MCF 10A (cell line): ENCODE measurements around the gene FAAP20. TPM values are rescaled to one million over a fixed set of nuclear protein-coding genes. Genes with fewer than 3 reads are reported as not detected.

Source experiments
- BruUV-seq: library from RNA; stranded (reverse); fragments of 400-500 nt; replicated peaks from 2 replicates; lab custom pipeline; 2021; lab: Mats Ljungman, UMichigan
- CTCF ChIA-PET: fragments of 300-600 bp; sonication (Branson Sonifier 250); formaldehyde crosslinking; extraction: SDS; loops from one replicate; lab custom pipeline; 2021; ENCODE audit warnings: antibody characterized with exemption, inconsistent platforms; lab: Yijun Ruan, JAX
- POLR2A ChIA-PET: fragments of 300-600, 350-650 bp; sonication (Branson Sonifier 250); formaldehyde crosslinking; extraction: SDS; loops from one replicate; lab custom pipeline; 2020; ENCODE audit warnings: antibody characterized with exemption, inconsistent platforms; lab: Yijun Ruan, JAX
- DNase-seq: peaks from one replicate; pipeline ENCODE4 v3.0.0-alpha.2; 2018; ENCODE audit not compliant: unreplicated experiment
- H3K27ac Mint-ChIP-seq: one replicate; pipeline ENCODE4 v1.8.0; 2022; ENCODE audit warnings: mild to moderate bottlenecking, low read depth, mixed read lengths; ENCODE audit not compliant: unreplicated experiment
- H3K27me3 Mint-ChIP-seq: one replicate; pipeline ENCODE4 v1.8.0; 2022; ENCODE audit warnings: mixed read lengths; ENCODE audit not compliant: insufficient read depth, unreplicated experiment
- H3K36me3 Mint-ChIP-seq: one replicate; pipeline ENCODE4 v1.8.0; 2022; ENCODE audit warnings: mild to moderate bottlenecking, moderate library complexity, mixed read lengths; ENCODE audit not compliant: insufficient read depth, unreplicated experiment
- H3K4me1 Mint-ChIP-seq: one replicate; pipeline ENCODE4 v1.8.0; 2022; ENCODE audit warnings: mixed read lengths; ENCODE audit not compliant: insufficient read depth, unreplicated experiment
- H3K4me3 Mint-ChIP-seq: one replicate; pipeline ENCODE4 v1.8.0; 2022; ENCODE audit warnings: mild to moderate bottlenecking, moderate library complexity, mixed read lengths; ENCODE audit not compliant: unreplicated experiment
- H3K9me3 Mint-ChIP-seq: one replicate; pipeline ENCODE4 v1.8.0; 2022; ENCODE audit warnings: mixed read lengths; ENCODE audit not compliant: unreplicated experiment
- CTCF ChIP-seq: fragments of 200-600 bp; IDR thresholded peaks from one replicate; pipeline ENCODE4 v1.8.0; 2022; ENCODE audit warnings: antibody characterized with exemption, mild to moderate bottlenecking; ENCODE audit not compliant: unreplicated experiment
- intact Hi-C: fragments of 100-400 bp; cut with micrococcal nuclease; formaldehyde crosslinking; loops from 2 replicates; pipeline ENCODE4 v1.14.1; 2022
- total RNA-seq: library from RNA; stranded (reverse); gene quantifications from 2 replicates; pipeline ENCODE4 v1.2.3, GENCODE V29; 2022

FAAP20 gene
- total RNA-seq, 1 experiment from 2014 or later, result 75.9 TPM

- TSS peak; percentile 16 for BruUV-seq
- H3K27ac Mint-ChIP-seq, result peak overlapping the region; percentile 54
- CTCF ChIA-PET, result interaction anchor here (2.8 kb wide), 1 partner anchor 32 kb away, joined by 9 read pairs; the partner anchor contains the start of gene FAAP20
- H3K4me3 Mint-ChIP-seq, result peak overlapping the region; percentile 74
- intact Hi-C loops, result no loop called here
- H3K9me3 Mint-ChIP-seq, result no peaks in the 10 kb centered on the region
- no peak for DNase-seq
- H3K36me3 Mint-ChIP-seq, result peaks cover 7% of the 10 kb centered on the region
- POLR2A ChIA-PET, result interaction anchor here (0.7 to 4.6 kb wide), 6 partner anchors 14 to 165 kb away, joined by 3 to 15 read pairs (median 4); partner anchors contain the start of genes FAAP20, MORN1 and RER1
- H3K4me1 Mint-ChIP-seq, result peaks cover 12% of the 10 kb centered on the region
- H3K27me3 Mint-ChIP-seq, result no peaks in the 10 kb centered on the region
- TF ChIP-seq CTCF, result no peak
These were observed 32.2 kb upstream of the FAAP20 start for GRCh38 chr1:2226525-2227345.

GRCh38 chr1:2224631-2225428 is 30.3 kb upstream of the FAAP20 start:
- intact Hi-C loops, result no loop called here
- no peak overlapping the region for H3K27ac Mint-ChIP-seq
- POLR2A ChIA-PET, result interaction anchor here (1.4 kb wide), 1 partner anchor 9 kb away, joined by 7 read pairs; no protein-coding TSS in a partner anchor
- no peaks in the 10 kb centered on the region for H3K9me3 Mint-ChIP-seq
- H3K27me3 Mint-ChIP-seq, result no peaks in the 10 kb centered on the region
- no peak overlapping the region for H3K4me3 Mint-ChIP-seq
- peaks cover 11% of the 10 kb centered on the region for H3K4me1 Mint-ChIP-seq
- CTCF ChIA-PET, result interaction anchor here (0.6 kb wide), 1 partner anchor 18 kb away, joined by 3 read pairs; no protein-coding TSS in a partner anchor
- no TSS peak for BruUV-seq
- peaks cover 7% of the 10 kb centered on the region for H3K36me3 Mint-ChIP-seq
- TF ChIP-seq CTCF, result no peak
- DNase-seq, result no peak

GRCh38 chr1:2224170-2224584 is 29.6 kb upstream of the FAAP20 start:
- TF ChIP-seq CTCF, result no peak
- CTCF ChIA-PET, result no interaction called here
- intact Hi-C loops, result no loop called here
- H3K27me3 Mint-ChIP-seq, result no peaks in the 10 kb centered on the region
- no TSS peak for BruUV-seq
- H3K27ac Mint-ChIP-seq, result no peak overlapping the region
- H3K4me1 Mint-ChIP-seq, result peaks cover 11% of the 10 kb centered on the region
- H3K36me3 Mint-ChIP-seq, result peaks cover under 1% of the 10 kb centered on the region
- H3K9me3 Mint-ChIP-seq, result peaks cover 1% of the 10 kb centered on the region
- DNase-seq, result no peak
- H3K4me3 Mint-ChIP-seq, result no peak overlapping the region
- POLR2A ChIA-PET, result interaction anchor here (1.4 kb wide), 1 partner anchor 10 kb away, joined by 7 read pairs; no protein-coding TSS in a partner anchor

- CTCF ChIA-PET, result interaction anchor here (1.1 kb wide), 1 partner anchor 26 kb away, joined by 3 read pairs; the partner anchor contains the start of gene FAAP20
- peaks cover 8% of the 10 kb centered on the region for H3K4me1 Mint-ChIP-seq
- POLR2A ChIA-PET, result no interaction called here
- DNase-seq, result no peak
- no peaks in the 10 kb centered on the region for H3K27me3 Mint-ChIP-seq
- H3K4me3 Mint-ChIP-seq, result no peak overlapping the region
- peaks cover 9% of the 10 kb centered on the region for H3K9me3 Mint-ChIP-seq
- no peaks in the 10 kb centered on the region for H3K36me3 Mint-ChIP-seq
- no peak overlapping the region for H3K27ac Mint-ChIP-seq
- intact Hi-C loops, result no loop called here
- no peak for TF ChIP-seq CTCF
- no TSS peak for BruUV-seq
These were observed 26.7 kb upstream of the FAAP20 start for GRCh38 chr1:2221271-2221670.
